Left lung (tissue), 10 donors: ENCODE results near the gene PIK3C2G. TPM values are rescaled to one million over a fixed set of nuclear protein-coding genes. Genes with fewer than 3 reads are reported as not detected.

ENCODE experiments used
- ATAC-seq: fragments of 200-7000 bp; cut with Tn5 transposase; one replicate; pipeline ENCODE4 v1.9.1; 2020; ENCODE audit warnings: moderate library complexity
- DNase-seq, 4 donors: peaks; one replicate each; pipeline ENCODE4 v3.0.0-alpha.2; 2013 to 2020
- H3K27ac ChIP-seq, 2 donors: fragments of 200-600 bp; sonication (generic) in 1 of 2; one replicate each; pipeline versions ENCODE4 v1.5.0 to v1.8.0; 2020 to 2021
- H3K27me3 ChIP-seq, 2 donors: fragments of 200-600 bp; sonication (generic) in 1 of 2; one replicate each; pipeline versions ENCODE4 v1.5.0 to v1.8.0; 2020 to 2021
- H3K36me3 ChIP-seq, 2 donors: fragments of 200-600 bp; sonication (generic) in 1 of 2; one replicate each; pipeline versions ENCODE4 v1.5.0 to v1.8.0; 2020 to 2021
- H3K4me1 ChIP-seq, 2 donors: fragments of 200-600 bp; one replicate each; pipeline ENCODE4 v1.8.0; 2021
- H3K4me3 ChIP-seq, 2 donors: fragments of 200-600 bp; sonication (generic) in 1 of 2; one replicate each; pipeline versions ENCODE4 v1.5.0 to v1.8.0; 2020 to 2021; ENCODE audit warnings: mild to moderate bottlenecking in 1 of 2
- H3K9me3 ChIP-seq, 2 donors: fragments of 200-600 bp; sonication (generic) in 1 of 2; one replicate each; pipeline versions ENCODE4 v1.5.0 to v1.8.0; 2020 to 2021
- CTCF ChIP-seq, 2 donors: fragments of 200-600 bp; sonication (generic) in 1 of 2; IDR thresholded peaks; one replicate each; pipeline versions ENCODE4 v1.5.0 to v1.8.0; 2021; ENCODE audit warnings: antibody characterized with exemption in 2 of 2
- intact Hi-C, 2 donors: fragments of 100-400 bp; cut with DNase I; formaldehyde crosslinking; loops; one replicate each; pipeline versions ENCODE4 v1.11.2 to v1.14.2; 2022
- polyA plus RNA-seq, 6 donors: library from polyadenylated mRNA; unstranded; fragments of 120-200 nt; gene quantifications; one replicate each; pipeline ENCODE4 v1.2.1, GENCODE V29; 2013; ENCODE audit not compliant: insufficient read length in 6 of 6
- total RNA-seq, 2 donors: library from RNA; stranded (reverse); fragmentation: NEBNext Ultra II Directional; extraction: Animal tissue kit (Norgen Biotek cat#: 25700); gene quantifications; one replicate each; pipeline ENCODE4 v1.2.1, GENCODE V29; 2021
- donor health status: DM: no; HTN: yes; CAD: no.
- donor health status: DM: no; HTN: no; CAD: no.

PIK3C2G gene
- total and polyA plus RNA-seq, 8 donors = 0.13 to 28.1 (median 17.9) TPM

DNA sequence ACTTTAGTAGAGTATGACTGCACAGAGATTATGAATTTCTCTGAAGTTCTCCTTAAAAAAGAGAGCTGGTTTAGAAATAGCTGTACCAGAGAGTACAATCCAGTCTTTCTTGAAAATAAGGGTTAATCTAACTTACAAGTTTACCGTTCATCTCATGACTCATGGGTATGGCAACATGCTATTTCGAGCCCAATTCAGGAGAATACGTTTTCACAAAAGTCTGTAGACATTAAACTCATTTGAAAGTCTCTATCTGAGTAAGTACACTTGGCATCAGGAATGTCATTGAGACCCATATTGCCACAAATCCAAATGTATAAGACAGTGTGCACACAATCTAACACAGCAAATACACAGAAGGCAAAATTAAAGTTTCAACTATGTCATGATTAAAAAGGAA lies 160.5 kb downstream of the PIK3C2G start:
- no peak for TF ChIP-seq CTCF (IDR thresholded peaks at IDR 0.05)
- H3K36me3 ChIP-seq = no peaks in the 10 kb centered on the region
- no peak for ATAC-seq
- no peak for DNase-seq
- no peaks in the 10 kb centered on the region for H3K9me3 ChIP-seq
- no peak overlapping the region for H3K4me3 ChIP-seq
- intact Hi-C loops = no loop called here
- no peaks in the 10 kb centered on the region for H3K27me3 ChIP-seq
- no peaks in the 10 kb centered on the region for H3K4me1 ChIP-seq
- H3K27ac ChIP-seq = no peak overlapping the region

DNA sequence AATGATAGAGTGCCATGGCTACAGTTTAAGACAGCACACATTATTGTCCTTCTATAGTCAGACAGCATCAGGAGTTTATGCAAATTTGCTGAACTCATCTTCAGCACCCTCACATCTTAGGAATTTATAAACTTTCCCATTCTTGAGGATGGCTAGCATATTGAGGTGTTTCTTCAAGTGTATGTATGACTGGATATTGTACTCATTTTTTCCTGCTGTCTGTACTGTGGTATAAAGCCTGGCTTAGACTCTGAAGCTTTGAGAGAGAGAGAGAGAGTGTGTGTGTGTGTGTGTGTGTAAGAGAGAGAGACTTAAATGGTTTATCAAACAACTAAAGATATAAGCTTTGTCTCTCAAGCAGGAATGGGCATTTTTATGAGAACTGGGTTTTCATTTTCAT lies 161.6 kb downstream of the PIK3C2G start:
- no peaks in the 10 kb centered on the region for H3K36me3 ChIP-seq
- H3K27me3 ChIP-seq = no peaks in the 10 kb centered on the region
- H3K27ac ChIP-seq = no peak overlapping the region
- DNase-seq (no peak), ATAC-seq (no peak)
- H3K9me3 ChIP-seq = no peaks in the 10 kb centered on the region
- H3K4me1 ChIP-seq = no peaks in the 10 kb centered on the region
- no peak overlapping the region for H3K4me3 ChIP-seq
- intact Hi-C loops = no loop called here
- TF ChIP-seq CTCF (IDR thresholded peaks at IDR 0.05) = no peak

DNA sequence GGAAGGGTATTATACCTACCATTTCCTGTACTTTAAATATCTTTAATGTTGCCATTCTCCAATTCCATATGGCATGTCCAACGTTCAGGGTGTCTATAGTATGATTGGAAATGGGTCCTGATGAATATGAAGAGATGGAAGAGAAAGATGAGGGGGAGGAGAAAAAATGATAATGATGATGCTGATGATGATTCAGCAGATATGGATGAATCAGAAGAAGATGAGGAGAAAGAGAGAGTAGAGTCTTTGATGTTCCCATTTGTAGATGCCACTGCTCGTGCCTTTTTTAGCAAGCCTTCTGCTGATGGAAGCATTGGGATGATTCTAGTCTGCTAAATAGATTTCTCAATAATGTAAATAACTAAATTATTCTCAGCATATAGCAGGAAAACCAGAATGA lies 163.5 kb downstream of the PIK3C2G start:
- Histone ChIP-seq H3K4me1 (no peaks in the 10 kb centered on the region), H3K27ac (no peak overlapping the region), H3K36me3 (no peaks in the 10 kb centered on the region), H3K4me3 (no peak overlapping the region), H3K27me3 (no peaks in the 10 kb centered on the region), H3K9me3 (no peaks in the 10 kb centered on the region)
- ATAC-seq (no peak), DNase-seq (no peak)
- intact Hi-C loops = no loop called here
- TF ChIP-seq CTCF (IDR thresholded peaks at IDR 0.05) = no peak

DNA sequence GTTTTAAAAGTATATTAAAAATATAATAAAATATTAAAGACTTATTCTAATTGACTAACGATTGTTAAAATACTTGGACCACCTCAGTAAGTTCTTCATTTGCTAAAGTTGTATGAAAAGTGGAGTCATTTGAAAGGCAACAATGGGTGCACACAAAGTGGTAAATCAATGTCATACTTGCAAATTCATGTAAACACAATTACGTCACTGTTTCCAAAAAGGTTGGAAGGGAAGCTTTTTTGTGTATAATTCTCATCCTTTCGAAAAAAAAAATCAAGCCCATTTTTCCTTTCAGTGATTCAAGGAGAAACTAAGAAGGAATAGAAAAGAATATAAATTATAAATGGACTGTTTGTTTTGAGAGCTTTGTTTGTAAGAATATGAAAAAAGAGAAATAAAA lies 166.2 kb downstream of the PIK3C2G start:
- TF ChIP-seq CTCF (IDR thresholded peaks at IDR 0.05) = no peak
- H3K4me3 ChIP-seq = no peak overlapping the region
- no peaks in the 10 kb centered on the region for H3K27me3 ChIP-seq
- H3K27ac ChIP-seq = no peak overlapping the region
- H3K4me1 ChIP-seq = no peaks in the 10 kb centered on the region
- H3K36me3 ChIP-seq = no peaks in the 10 kb centered on the region
- ATAC-seq (no peak), DNase-seq (no peak)
- intact Hi-C loops = no loop called here
- no peaks in the 10 kb centered on the region for H3K9me3 ChIP-seq

DNA sequence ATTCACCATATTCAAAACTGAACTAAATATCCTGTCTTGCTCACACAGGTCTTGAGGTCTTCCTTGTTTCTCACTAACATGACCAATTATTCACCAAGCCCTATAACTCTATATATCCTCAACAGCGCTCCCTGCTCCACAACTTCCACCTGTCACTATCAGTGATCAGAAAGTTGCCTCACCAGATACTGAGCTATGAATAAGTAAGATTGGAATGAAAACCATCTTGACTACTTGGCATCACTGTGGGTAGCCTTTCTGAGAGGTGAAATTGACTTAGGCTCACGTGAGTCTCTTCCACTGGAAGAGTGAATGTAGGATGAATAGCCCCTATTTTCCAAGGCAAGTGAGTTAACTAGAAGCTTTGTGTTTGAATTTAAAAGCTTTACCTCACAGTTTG lies 167.1 kb downstream of the PIK3C2G start:
- ATAC-seq = no peak
- H3K27ac ChIP-seq = no peak overlapping the region
- no peaks in the 10 kb centered on the region for H3K36me3 ChIP-seq

More for the DNA sequence above, 167.1 kb downstream of the PIK3C2G start:
- no peak for DNase-seq
- intact Hi-C loops = no loop called here
- Histone ChIP-seq H3K9me3 (no peaks in the 10 kb centered on the region), H3K4me1 (no peaks in the 10 kb centered on the region), H3K4me3 (no peak overlapping the region), H3K27me3 (no peaks in the 10 kb centered on the region)
- no peak for TF ChIP-seq CTCF (IDR thresholded peaks at IDR 0.05)
